ENCODE results near the gene DEPDC7. TPM values are rescaled to one million over a fixed set of nuclear protein-coding genes. Genes with fewer than 3 reads are reported as not detected.
A peak's percentile ranks its signal among the peaks of the same experiment; 100 is the strongest.

The DEPDC7 gene
- total and polyA plus RNA-seq, 2 of the 13 experiments (the other 11 are each of a cell fraction or from before 2014, with no cell fraction given), result 17.3 to 33.3 TPM

DNA sequence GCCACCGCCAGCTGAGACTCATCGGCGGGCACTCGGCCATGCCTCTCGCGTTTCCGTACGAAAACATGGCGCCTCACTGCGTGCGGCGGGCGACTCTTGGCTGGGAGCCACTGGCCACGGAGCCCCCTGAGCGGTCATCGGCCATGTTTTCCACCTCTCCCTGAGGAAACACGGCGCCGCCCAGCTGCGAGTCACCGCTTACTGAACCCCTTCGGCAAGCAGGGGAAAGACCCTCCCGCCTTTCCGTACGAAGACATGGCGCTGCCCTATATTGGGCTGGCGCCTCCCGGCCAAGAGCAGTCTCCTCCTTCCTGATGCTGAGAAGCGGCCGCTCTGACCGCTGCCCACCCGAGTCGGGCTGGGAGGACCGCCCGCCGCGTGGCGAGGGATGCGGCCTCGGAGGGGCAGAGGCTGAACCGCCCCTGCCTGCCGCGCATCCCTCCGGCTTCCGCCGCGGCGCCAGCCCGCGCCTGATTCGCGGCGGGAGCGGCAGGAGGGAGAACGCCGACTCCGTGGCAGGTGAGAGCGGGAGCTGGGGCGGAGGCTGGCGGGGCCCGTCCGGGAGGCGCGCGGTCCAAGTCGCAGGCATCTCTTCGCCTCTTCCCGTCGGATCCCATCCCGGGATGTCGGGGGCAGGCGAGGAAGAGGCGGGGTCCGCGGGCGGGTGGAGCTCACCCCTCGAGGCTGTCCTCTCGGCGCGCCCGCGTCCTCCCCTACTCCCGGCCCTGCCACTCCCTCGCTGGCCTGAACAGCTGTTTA lies 23.8 kb downstream of the DEPDC7 start, which contains the start of gene TCP11L1 (continued):
- TF ChIP-seq SAP130 (CRISPR knock-in tag; IDR thresholded peaks at IDR 0.05; ENCODE audit: low read depth) (peak; percentile 68), ZNF598 (CRISPR knock-in tag; IDR thresholded peaks at IDR 0.05; ENCODE audit: borderline replicate concordance) (no peak; the same call in 1 of the 2 replicates), KDM1A (CRISPR knock-in tag; IDR thresholded peaks at IDR 0.05) (no peak; the same call in 1 of the 2 replicates), RARA (CRISPR knock-in tag; IDR thresholded peaks at IDR 0.05) (peak; percentile 36), ZNF329 (CRISPR knock-in tag; IDR thresholded peaks at IDR 0.05; ENCODE audit: low read depth) (peak; percentile 81; the same call in 1 of the 2 replicates), GZF1 (CRISPR knock-in tag; IDR thresholded peaks at IDR 0.05) (no peak; the same call in none of the 2 replicates), TCF7 (IDR thresholded peaks at IDR 0.05; ENCODE audit: low read depth) (no peak), FOXP1 (IDR thresholded peaks at IDR 0.05) (no peak), FOXP1 (CRISPR knock-in tag; IDR thresholded peaks at IDR 0.05) (0 out of 2 replicates have a peak, but pooled peaks have one; percentile 10), ZBTB20 (CRISPR knock-in tag; IDR thresholded peaks at IDR 0.05; ENCODE audit: borderline replicate concordance, low read depth) (no peak), PAWR (CRISPR knock-in tag; IDR thresholded peaks at IDR 0.05; ENCODE audit: borderline replicate concordance) (no peak), ZNF703 (CRISPR knock-in tag; IDR thresholded peaks at IDR 0.05; ENCODE audit: borderline replicate concordance) (no peak), RAD51 (IDR thresholded peaks at IDR 0.05; ENCODE audit: borderline replicate concordance) (no peak), IRX3 (CRISPR knock-in tag; IDR thresholded peaks at IDR 0.05; ENCODE audit: borderline replicate concordance, low read depth) (no peak), ZNF556 (CRISPR knock-in tag; IDR thresholded peaks at IDR 0.05; ENCODE audit: borderline replicate concordance) (peak; percentile 83; the same call in 1 of the 2 replicates), ZNF713 (CRISPR knock-in tag; IDR thresholded peaks at IDR 0.05) (no peak), MTA3 (CRISPR knock-in tag; IDR thresholded peaks at IDR 0.05) (no peak), AHR (CRISPR knock-in tag; IDR thresholded peaks at IDR 0.05) (no peak), NR3C1 (CRISPR knock-in tag; IDR thresholded peaks at IDR 0.05) (no peak), ZNF792 (CRISPR knock-in tag; IDR thresholded peaks at IDR 0.05) (no peak), RCOR2 (CRISPR knock-in tag; IDR thresholded peaks at IDR 0.05) (no peak), CBX1 (IDR thresholded peaks at IDR 0.05; ENCODE audit: low read depth) (no peak)
- TF ChIP-seq, protein P1, sequence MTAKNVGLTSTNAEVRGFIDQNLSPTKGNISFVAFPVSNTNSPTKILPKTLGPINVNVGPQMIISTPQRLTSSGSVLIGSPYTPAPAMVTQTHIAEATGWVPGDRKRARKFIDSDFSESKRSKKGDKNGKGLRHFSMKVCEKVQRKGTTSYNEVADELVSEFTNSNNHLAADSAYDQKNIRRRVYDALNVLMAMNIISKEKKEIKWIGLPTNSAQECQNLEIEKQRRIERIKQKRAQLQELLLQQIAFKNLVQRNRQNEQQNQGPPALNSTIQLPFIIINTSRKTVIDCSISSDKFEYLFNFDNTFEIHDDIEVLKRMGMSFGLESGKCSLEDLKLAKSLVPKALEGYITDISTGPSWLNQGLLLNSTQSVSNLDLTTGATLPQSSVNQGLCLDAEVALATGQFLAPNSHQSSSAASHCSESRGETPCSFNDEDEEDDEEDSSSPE (CRISPR knock-in tag; IDR thresholded peaks at IDR 0.05), result peak; percentile 66
- TF ChIP-seq, protein P2, sequence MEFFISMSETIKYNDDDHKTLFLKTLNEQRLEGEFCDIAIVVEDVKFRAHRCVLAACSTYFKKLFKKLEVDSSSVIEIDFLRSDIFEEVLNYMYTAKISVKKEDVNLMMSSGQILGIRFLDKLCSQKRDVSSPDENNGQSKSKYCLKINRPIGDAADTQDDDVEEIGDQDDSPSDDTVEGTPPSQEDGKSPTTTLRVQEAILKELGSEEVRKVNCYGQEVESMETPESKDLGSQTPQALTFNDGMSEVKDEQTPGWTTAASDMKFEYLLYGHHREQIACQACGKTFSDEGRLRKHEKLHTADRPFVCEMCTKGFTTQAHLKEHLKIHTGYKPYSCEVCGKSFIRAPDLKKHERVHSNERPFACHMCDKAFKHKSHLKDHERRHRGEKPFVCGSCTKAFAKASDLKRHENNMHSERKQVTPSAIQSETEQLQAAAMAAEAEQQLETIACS (CRISPR knock-in tag; IDR thresholded peaks at IDR 0.05), result peak; percentile 59
- TF ChIP-seq, protein P3, sequence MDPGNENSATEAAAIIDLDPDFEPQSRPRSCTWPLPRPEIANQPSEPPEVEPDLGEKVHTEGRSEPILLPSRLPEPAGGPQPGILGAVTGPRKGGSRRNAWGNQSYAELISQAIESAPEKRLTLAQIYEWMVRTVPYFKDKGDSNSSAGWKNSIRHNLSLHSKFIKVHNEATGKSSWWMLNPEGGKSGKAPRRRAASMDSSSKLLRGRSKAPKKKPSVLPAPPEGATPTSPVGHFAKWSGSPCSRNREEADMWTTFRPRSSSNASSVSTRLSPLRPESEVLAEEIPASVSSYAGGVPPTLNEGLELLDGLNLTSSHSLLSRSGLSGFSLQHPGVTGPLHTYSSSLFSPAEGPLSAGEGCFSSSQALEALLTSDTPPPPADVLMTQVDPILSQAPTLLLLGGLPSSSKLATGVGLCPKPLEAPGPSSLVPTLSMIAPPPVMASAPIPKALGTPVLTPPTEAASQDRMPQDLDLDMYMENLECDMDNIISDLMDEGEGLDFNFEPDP (CRISPR knock-in tag; conservative IDR thresholded peaks at IDR 0.05), result no peak
- TF ChIP-seq, protein P4, sequence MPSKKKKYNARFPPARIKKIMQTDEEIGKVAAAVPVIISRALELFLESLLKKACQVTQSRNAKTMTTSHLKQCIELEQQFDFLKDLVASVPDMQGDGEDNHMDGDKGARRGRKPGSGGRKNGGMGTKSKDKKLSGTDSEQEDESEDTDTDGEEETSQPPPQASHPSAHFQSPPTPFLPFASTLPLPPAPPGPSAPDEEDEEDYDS (CRISPR knock-in tag; IDR thresholded peaks at IDR 0.05), result no peak; the same call in 1 of the 2 replicates
- TF ChIP-seq, protein P5, sequence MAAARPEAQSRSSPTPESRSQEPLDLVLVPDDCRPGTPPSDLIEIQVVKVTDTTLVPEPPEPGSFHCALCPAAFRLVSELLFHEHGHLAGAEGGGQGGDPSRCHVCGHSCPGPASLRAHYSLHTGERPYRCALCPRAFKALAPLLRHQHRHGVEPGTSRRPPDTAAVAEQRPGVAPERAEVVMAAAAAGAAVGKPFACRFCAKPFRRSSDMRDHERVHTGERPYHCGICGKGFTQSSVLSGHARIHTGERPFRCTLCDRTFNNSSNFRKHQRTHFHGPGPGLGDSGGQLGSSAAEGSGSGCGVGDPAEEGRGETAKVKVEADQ (CRISPR knock-in tag; IDR thresholded peaks at IDR 0.05; ENCODE audit: borderline replicate concordance), result no peak
